ENCODE data around the gene OR2J3.
"Not testable (repeated sequence)": the region's sequence is repeated elsewhere in the genome, so short reads cannot be mapped to it uniquely, and the experiment has no call there.

The OR2J3 gene

GRCh38 chr6:29141606-29142005, 33.7 kb downstream of the OR2J3 start:
- TF ChIP-seq POLR2A (IDR thresholded peaks at IDR 0.05; ENCODE audit: low read length) (no peak), GATA1 (IDR thresholded peaks at IDR 0.05; ENCODE audit: low read depth, low read length) (no peak)
- no peak for DNase-seq

- TF ChIP-seq GATA1 (IDR thresholded peaks at IDR 0.05; ENCODE audit: low read depth, low read length): no peak
- no peak for TF ChIP-seq POLR2A (IDR thresholded peaks at IDR 0.05; ENCODE audit: low read length)
- no peak for DNase-seq
Measured at GRCh38 chr6:29142309-29142708, 34.5 kb downstream of the OR2J3 start.

- TF ChIP-seq POLR2A (IDR thresholded peaks at IDR 0.05; ENCODE audit: low read length): no peak
- DNase-seq: no peak
Measured at GRCh38 chr6:29146179-29146578, 38.3 kb downstream of the OR2J3 start.

GRCh38 chr6:29147074-29147473, 39.2 kb downstream of the OR2J3 start:
- TF ChIP-seq POLR2A (IDR thresholded peaks at IDR 0.05; ENCODE audit: low read length): no peak
- no peak for TF ChIP-seq GATA1 (IDR thresholded peaks at IDR 0.05; ENCODE audit: low read depth, low read length)
- no peak for DNase-seq

GRCh38 chr6:29149444-29149843, 41.6 kb downstream of the OR2J3 start:
- not testable (repeated sequence) for DNase-seq

- no peak for DNase-seq
Measured at GRCh38 chr6:29153083-29153482, 45.2 kb downstream of the OR2J3 start.

GRCh38 chr6:29155182-29155581, 47.3 kb downstream of the OR2J3 start:
- not testable (repeated sequence) for DNase-seq

More at GRCh38 chr6:29153083-29153482, 45.2 kb downstream of the OR2J3 start:
- TF ChIP-seq GATA1 (IDR thresholded peaks at IDR 0.05; ENCODE audit: low read depth, low read length) (no peak), POLR2A (IDR thresholded peaks at IDR 0.05; ENCODE audit: low read length) (no peak)

- DNase-seq: not testable (repeated sequence)
Measured at GRCh38 chr6:29159922-29160321, 52.1 kb downstream of the OR2J3 start.

All from erythroblast (primary cell).